GM12892 (cell line): ENCODE data around the gene OVOL1.
A peak's percentile ranks its signal among the peaks of the same experiment; 100 is the strongest.

ENCODE experiments used
- DNase-seq: peaks from one replicate; pipeline ENCODE4 v3.0.0; 2011; ENCODE audit not compliant: insufficient read length
- FAIRE-seq: peaks from 2 replicates; lab custom pipeline; 2011; peaks lifted over from hg19 to GRCh38; lab: Jason Lieb, UNC
- POLR2A ChIP-seq: IDR thresholded peaks from 2 replicates; pipeline ENCODE4 v1.6.1; 2011; ENCODE audit warnings: low read depth, low read length, control low read depth
- POLR2AphosphoS5 ChIP-seq: IDR thresholded peaks from 2 replicates; pipeline ENCODE4 v1.6.1; 2011; ENCODE audit warnings: low read depth, low read length, control low read depth
- TAF1 ChIP-seq: IDR thresholded peaks from 2 replicates; pipeline ENCODE4 v1.6.1; 2011; ENCODE audit warnings: low read depth, mild to moderate bottlenecking, control low read depth, low read length, borderline replicate concordance

Gene OVOL1

DNA sequence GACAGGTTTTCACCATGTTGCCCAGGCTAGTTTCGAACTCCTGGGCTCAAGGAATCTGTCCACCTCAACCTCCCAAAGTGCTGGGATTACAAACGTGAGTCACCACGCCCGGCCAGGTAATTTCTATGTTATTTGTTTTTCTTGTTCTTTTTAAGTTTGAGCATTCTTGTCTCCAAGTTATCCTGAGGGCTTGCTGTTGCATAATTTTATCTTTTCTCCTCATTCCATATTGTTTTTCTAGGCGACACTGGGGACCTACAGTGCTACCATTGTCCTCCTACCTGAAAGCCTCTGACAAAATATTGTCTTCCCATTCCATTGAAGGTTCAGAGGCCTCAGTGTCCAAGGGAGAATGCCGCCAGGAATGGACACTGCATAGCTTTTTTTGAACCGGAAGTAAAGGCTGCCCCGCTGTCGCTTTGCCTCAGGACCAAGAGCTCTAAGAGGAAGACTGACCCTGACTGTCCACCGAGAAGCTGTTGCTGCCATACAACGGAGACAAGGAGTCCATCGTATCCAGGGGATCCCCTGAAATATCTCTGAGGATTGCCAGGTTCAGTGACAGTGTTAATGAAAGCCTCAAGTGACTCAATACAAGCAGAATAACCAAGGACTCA is 15.8 kb upstream of the OVOL1 start:
- DNase-seq (no peak), FAIRE-seq (no peak)
- TF ChIP-seq POLR2A (no peak), TAF1 (no peak), POLR2AphosphoS5 (no peak)

- FAIRE-seq (no peak), DNase-seq (no peak)
- TF ChIP-seq POLR2A, result no peak
- no peak for TF ChIP-seq POLR2AphosphoS5
- no peak for TF ChIP-seq TAF1
These were observed 15.2 kb upstream of the OVOL1 start for GRCh38 chr11:65771589-65772112.

- TF ChIP-seq TAF1, result no peak
- TF ChIP-seq POLR2AphosphoS5, result no peak
- no peak for TF ChIP-seq POLR2A
- no peak for FAIRE-seq
- DNase-seq, result no peak
These were observed 13.0 kb upstream of the OVOL1 start for GRCh38 chr11:65773784-65774411.

DNA sequence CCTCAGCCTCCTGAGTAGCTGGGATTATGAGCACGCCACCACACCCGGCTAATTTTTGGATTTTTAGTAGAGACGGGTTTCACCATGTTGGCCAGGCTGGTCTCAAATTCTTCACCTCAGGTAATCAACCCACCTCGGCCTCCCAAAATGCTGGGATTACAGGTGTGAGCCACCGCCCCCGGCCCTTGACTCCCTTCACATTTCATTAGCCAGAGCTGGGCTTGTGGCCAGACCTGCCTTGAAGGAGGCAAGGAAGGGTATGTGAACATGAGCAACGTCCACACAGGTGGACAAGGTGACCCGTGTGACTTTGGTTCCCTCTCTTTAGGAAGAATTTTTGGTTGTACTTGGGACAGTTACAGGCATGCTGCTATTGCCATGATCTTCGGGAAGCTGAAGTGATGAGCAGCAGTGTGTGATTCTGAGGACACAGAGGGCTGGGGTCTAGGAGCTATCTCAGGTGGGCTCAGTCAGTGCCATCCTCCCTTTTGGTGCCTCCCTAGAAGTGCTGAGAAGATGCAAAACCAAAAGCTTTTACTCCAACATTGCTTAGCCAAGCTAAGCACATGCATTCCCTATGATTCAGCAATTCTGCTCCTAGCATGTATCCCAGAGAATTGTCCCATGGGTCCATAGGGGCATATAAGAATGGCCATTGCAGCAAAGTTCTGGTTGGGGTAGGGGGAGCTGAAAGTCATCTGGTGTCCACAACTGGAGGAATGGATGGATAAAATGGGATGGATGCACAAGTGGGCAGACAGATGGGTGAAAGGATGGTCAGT is 12.1 kb upstream of the OVOL1 start:
- no peak for TF ChIP-seq TAF1
- no peak for TF ChIP-seq POLR2A
- no peak for DNase-seq
- FAIRE-seq, result no peak

DNA sequence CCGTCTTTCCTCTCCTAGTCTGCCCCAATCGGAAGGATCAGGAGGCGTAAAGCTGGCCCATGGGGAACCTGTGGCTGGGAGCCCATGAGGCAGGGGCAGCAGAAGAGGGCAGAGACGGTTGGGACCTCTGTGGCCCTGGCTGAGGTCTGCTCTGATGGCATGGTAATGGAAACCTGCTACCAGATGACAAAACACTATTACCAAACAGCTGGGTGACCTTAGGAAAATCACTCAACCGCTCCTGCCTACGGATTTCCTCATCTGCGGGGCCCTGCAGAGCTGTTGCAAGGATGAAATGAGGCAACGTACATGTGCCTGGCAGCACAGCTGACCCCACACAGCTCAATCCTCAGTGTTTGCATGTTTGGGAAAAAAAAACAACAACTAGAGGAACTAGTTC is 10.7 kb upstream of the OVOL1 start:
- FAIRE-seq (no peak), DNase-seq (no peak)
- no peak for TF ChIP-seq POLR2AphosphoS5
- TF ChIP-seq POLR2A, result no peak
- TF ChIP-seq TAF1, result no peak

DNA sequence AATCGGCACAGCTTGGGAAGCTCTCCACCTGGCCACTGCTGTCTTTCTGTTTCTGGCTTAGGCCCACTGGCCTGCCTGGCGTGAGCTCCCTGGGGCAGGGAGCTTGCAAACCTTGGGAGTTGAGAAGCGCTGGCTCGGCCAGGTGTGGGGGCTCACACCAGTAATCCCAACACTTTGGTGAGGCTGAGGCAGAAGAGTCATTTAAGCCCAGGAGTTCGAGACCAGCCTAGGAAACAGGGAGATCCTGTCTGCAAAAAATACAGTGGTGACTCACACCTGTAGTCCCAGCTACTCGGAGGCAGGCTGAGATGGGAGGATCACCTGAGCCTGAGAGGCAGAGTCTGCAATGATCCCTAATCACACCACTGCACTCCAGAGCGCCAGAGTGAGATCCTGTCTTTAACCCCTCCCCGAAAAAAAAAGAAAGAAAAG is 10.1 kb upstream of the OVOL1 start:
- DNase-seq, result no peak
- no peak for FAIRE-seq

DNA sequence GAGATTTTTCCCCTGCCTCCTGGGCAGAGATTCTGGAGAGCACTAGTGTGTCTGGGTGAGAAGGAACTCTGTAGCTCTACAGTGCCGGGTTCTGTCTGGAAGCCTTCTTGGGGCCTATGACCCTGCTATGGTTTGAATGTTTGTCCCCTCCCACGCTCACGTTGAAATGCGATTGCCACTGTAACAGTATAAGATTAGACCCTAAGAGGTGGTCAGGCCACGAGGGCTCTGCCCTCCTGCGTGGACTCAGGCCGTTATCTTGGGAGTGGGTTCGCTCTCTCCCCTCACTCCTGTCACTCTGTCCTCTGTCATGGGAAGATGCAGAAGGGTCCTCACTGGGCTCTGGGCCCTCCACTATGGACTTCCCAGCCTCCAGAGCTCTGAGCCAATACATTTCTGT is 9.6 kb upstream of the OVOL1 start:
- no peak for TF ChIP-seq POLR2A
- no peak for TF ChIP-seq TAF1
- no peak for TF ChIP-seq POLR2AphosphoS5
- DNase-seq, result no peak
- FAIRE-seq, result no peak

More for the DNA sequence above, 10.1 kb upstream of the OVOL1 start:
- TF ChIP-seq POLR2A (no peak), POLR2AphosphoS5 (no peak), TAF1 (no peak)

DNA sequence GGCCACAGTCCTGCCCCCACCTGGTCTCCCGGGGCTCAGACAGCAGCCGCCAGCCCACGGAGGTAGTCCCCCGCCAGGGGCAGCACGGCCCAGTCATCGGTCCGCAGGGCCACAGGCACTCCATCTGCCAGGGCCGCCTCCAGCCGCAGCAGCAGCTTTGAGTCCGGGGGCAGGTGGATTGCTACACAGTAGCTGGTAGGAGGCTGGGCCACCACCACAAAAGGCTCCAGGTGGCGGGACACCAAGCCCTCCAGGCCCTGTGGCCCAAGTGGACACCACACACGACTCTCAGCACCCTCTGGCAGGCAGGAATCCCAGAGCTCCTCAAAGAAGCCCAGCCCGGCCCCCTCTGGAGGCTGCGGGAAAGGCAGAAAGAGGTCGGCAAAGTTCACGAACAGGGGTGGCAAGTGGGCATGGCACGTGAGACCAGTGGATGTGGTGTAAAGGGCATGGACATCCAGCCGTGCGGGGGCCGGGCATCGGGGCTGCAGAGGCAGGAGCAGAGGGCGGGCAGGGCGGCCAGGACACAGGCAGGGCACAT is 9.0 kb upstream of the OVOL1 start:
- TF ChIP-seq POLR2A (no peak), TAF1 (no peak), POLR2AphosphoS5 (no peak)
- FAIRE-seq (no peak), DNase-seq (no peak)

DNA sequence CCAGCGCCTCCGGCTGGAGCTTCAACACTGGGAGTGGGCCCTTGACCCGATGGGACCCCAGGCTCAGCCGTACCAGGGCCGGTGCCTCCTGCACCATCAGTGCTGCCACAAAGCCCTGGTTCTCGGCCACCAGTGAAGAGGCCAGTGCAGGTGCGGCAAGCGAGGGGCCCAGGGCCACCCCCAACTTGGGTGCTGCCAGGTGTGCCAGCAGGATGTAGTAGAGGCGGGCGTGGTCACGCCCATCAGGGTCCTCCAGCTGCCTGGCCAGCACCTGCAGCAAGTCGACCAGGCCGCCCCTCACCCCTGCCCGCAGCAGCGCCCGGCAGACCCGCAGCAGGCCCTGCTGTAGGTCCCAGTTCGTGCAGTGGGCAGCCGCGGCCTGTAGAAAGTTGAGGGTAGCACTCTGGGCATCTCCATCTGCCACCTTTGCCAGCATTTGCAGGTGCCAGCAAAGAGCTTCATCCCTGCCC is 8.4 kb upstream of the OVOL1 start:
- no peak for FAIRE-seq
- TF ChIP-seq POLR2A (no peak), POLR2AphosphoS5 (no peak), TAF1 (no peak)
- DNase-seq, result no peak

DNA sequence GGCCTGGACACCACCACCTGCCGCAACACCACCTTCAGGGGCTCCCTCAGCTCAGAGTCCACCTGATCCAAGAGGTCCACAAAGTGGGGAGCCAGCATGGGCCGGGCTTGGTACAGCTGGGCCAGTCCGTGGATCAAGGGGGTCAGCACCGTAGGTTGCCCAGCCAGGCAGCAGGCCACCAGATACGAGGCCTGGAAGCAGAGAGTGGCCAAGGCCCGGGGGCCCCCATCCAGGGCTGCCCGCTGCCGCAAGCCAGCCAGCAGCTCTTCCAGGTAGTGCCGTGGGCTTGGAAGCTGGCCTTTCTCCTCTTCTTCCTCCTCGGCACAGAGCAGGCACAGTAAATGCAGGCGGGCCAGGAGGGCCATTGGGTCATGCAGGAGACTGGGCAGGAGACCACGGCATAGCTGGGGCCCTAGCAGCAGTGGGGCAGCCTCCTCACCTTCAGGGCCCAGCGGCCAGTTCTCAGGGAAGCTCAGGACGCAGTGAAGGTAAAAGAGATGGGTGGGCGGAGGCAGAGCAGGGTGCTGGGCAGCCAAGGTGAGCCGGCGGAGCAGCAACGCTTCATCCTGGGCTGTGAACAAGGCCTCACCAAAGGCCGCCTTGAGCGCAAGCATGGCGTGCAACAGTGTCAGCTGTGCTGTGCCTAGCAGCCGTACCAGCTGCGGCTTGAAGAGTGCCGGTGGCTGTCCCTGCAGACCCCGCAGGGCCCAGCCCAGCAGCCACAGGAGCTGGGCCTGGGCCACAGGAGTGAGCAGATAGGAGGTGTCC is 7.8 kb upstream of the OVOL1 start:
- no peak for DNase-seq
- TF ChIP-seq POLR2AphosphoS5, result no peak
- no peak for TF ChIP-seq TAF1
- no peak for TF ChIP-seq POLR2A
- peak; percentile 66 for FAIRE-seq

- FAIRE-seq (no peak), DNase-seq (no peak)
- TF ChIP-seq TAF1 (no peak), POLR2AphosphoS5 (no peak), POLR2A (no peak)
These were observed 7.3 kb upstream of the OVOL1 start for GRCh38 chr11:65779669-65779918.
